ENCODE measurements around the gene NOC4L. TPM values are rescaled to one million over a fixed set of nuclear protein-coding genes. Genes with fewer than 3 reads are reported as not detected.

NOC4L gene
- total and polyA plus RNA-seq, 2 of the 4 experiments (the other 2 are of a cell fraction) = 5.2 to 13.4 TPM

- Histone ChIP-seq H4K5ac (ENCODE audit: low read depth, low read length) (no peak overlapping the region), H3K23ac (ENCODE audit: low read depth, low read length) (no peak overlapping the region), H3K9me3 (ENCODE audit: control insufficient read depth, insufficient read depth, low read length) (no peaks in the 10 kb centered on the region), H2BK120ac (ENCODE audit: low read depth, low read length) (no peak overlapping the region), H3K9ac (ENCODE audit: low read depth, low read length) (no peak overlapping the region), H3K36me3 (ENCODE audit: control insufficient read depth, insufficient read depth, low read length) (peaks cover 18% of the 10 kb centered on the region), H2AK9ac (replicated peaks; ENCODE audit: low read depth, low read length, poor library complexity) (no peak overlapping the region), H4K91ac (ENCODE audit: insufficient read depth, low read depth, low read length) (no peak overlapping the region), H2AFZ (replicated peaks; ENCODE audit: low read length, poor library complexity) (no peak overlapping the region), H2AK5ac (ENCODE audit: low read depth, low read length) (no peak overlapping the region), H3K79me1 (ENCODE audit: low read depth in 1 of 2, low read length in 2 of 2) (peaks cover 13 to 36% of the 10 kb centered on the region in 2 experiments; a peak in 3 of 4 replicates), H4K20me1 (ENCODE audit: insufficient read depth, low read length) (peaks cover 5% of the 10 kb centered on the region; the same call in 1 of the 2 replicates), H3K18ac (ENCODE audit: low read depth, low read length) (no peak overlapping the region), H3K4ac (ENCODE audit: low read depth, low read length) (no peak overlapping the region), H3K56ac (ENCODE audit: extremely low read depth, insufficient read depth, low read length) (no peak overlapping the region), H2BK15ac (ENCODE audit: low read depth, low read length) (no peak overlapping the region), H3K27ac (ENCODE audit: insufficient read depth, low read length) (no peak overlapping the region), H4K8ac (ENCODE audit: low read depth in 2 of 2, low read length in 2 of 2) (no peak overlapping the region), H2BK20ac (ENCODE audit: low read depth, low read length) (no peak overlapping the region), H2BK5ac (ENCODE audit: low read depth, low read length, poor library complexity, severe bottlenecking) (no peak overlapping the region), H3K9me1 (ENCODE audit: insufficient read depth, low read length) (0 out of 2 replicates have a peak, but pooled peaks cover 3% of the 10 kb centered on the region), H3K4me3 (ENCODE audit: insufficient read depth, low read depth, low read length) (no peak overlapping the region), H3K27me3 (ENCODE audit: control insufficient read depth, insufficient read depth, low read length) (no peaks in the 10 kb centered on the region), H3K4me2 (ENCODE audit: low read depth, low read length) (no peak overlapping the region), H3K14ac (replicated peaks; ENCODE audit: low read depth, low read length) (no peak overlapping the region), H3K4me1 (ENCODE audit: control insufficient read depth, insufficient read depth, low read length) (peaks cover 9% of the 10 kb centered on the region)
- intact Hi-C loops (cut with micrococcal nuclease) = no loop called here
- 95% methylated on average over 10 of the region's 19 CpGs; no CpG with 5 or more reads in 1 of the 2 experiments for WGBS, 2 experiments (ENCODE audit: extremely low coverage in 2 of 2, insufficient read length in 1 of 2)
- ChIA-PET CTCF (no interaction called here), POLR2A (ENCODE audit: unreplicated experiment) (no interaction called here)
- TF ChIP-seq POLR2A (IDR thresholded peaks at IDR 0.05; ENCODE audit: low read depth, low read length) = no peak
- TF ChIP-seq RFX5 (IDR thresholded peaks at IDR 0.05; ENCODE audit: low read depth, low read length) = no peak
- no peak for TF ChIP-seq CTCF (conservative IDR thresholded peaks at IDR 0.05; ENCODE audit: low read depth, low read length)
- TF ChIP-seq MAFK (IDR thresholded peaks at IDR 0.05; ENCODE audit: low read depth, low read length) = no peak
- no peak for TF ChIP-seq FOS (IDR thresholded peaks at IDR 0.05; ENCODE audit: low read depth, low read length)
- no peak for TF ChIP-seq RAD21 (IDR thresholded peaks at IDR 0.05; ENCODE audit: low read length)
- no peak for TF ChIP-seq CEBPB (IDR thresholded peaks at IDR 0.05; ENCODE audit: low read depth, low read length)
- no peak for TF ChIP-seq MAZ (IDR thresholded peaks at IDR 0.05; ENCODE audit: borderline replicate concordance, low read depth, low read length)
- no peak for TF ChIP-seq RCOR1 (IDR thresholded peaks at IDR 0.05; ENCODE audit: insufficient replicate concordance, low read length)
- no peak for TF ChIP-seq BHLHE40 (IDR thresholded peaks at IDR 0.05; ENCODE audit: low read depth, low read length)
- TF ChIP-seq ELK1 (IDR thresholded peaks at IDR 0.05; ENCODE audit: borderline replicate concordance, low read depth, low read length) = no peak
- no peak for TF ChIP-seq CHD1 (IDR thresholded peaks at IDR 0.05; ENCODE audit: low read depth, low read length)
- no peak for TF ChIP-seq USF2 (IDR thresholded peaks at IDR 0.05; ENCODE audit: low read depth, low read length)
- TF ChIP-seq MXI1 (IDR thresholded peaks at IDR 0.05; ENCODE audit: borderline replicate concordance, low read depth, low read length) = no peak
- no peak for TF ChIP-seq NFE2L2 (IDR thresholded peaks at IDR 0.05; ENCODE audit: low read depth, low read length)
- TF ChIP-seq SMC3 (IDR thresholded peaks at IDR 0.05; ENCODE audit: low read depth, low read length) = no peak
- ATAC-seq (ENCODE audit: low read depth) (no peak), DNase-seq (no peak)
- no TSS peak for BruUV-seq (replicated peaks)
- in situ Hi-C loops (cut with MboI; ENCODE audit: low sequenced_read_pairs) = no loop called here
- dilution Hi-C loops (cut with HindIII; ENCODE audit: low sequenced_read_pairs, unreplicated experiment) = no loop called here
Observed at GRCh38 chr12:132146772-132147422, 2.6 kb downstream of the NOC4L start.
